Transverse colon (tissue), 4 donors: ENCODE measurements around the gene GNRHR.

Source experiments
- CTCF ChIP-seq, 5 experiments: fragments of 200-600 bp in 3 of 5; fragments of 450-650 bp in 2 of 5; sonication (generic) in 3 of 5; IDR thresholded peaks; 1 replicate in 2 of 5; 2 replicates in 3 of 5; pipeline ENCODE4 v1.5.1; 2016 to 2017; ENCODE audit warnings: antibody characterized with exemption in 5 of 5, inconsistent platforms in 3 of 5, mild to moderate bottlenecking in 2 of 5, moderate library complexity in 1 of 5
- EP300 ChIP-seq: sonication (generic); formaldehyde crosslinking; IDR thresholded peaks from one replicate; pipeline ENCODE4 v1.6.1; 2017; ENCODE audit warnings: antibody characterized with exemption, low read depth
- POLR2A ChIP-seq: fragments of 450-650 bp; IDR thresholded peaks from one replicate; pipeline ENCODE4 v1.6.1; 2016; ENCODE audit warnings: antibody characterized with exemption, mild to moderate bottlenecking, moderate library complexity
- POLR2AphosphoS5 ChIP-seq, 3 donors: sonication (generic); formaldehyde crosslinking; IDR thresholded peaks; one replicate each; pipeline ENCODE4 v1.6.1; 2016; ENCODE audit warnings: antibody characterized with exemption in 3 of 3

GRCh38 chr4:67696061-67696460 is 58.1 kb downstream of the GNRHR start:
- TF ChIP-seq CTCF (IDR thresholded peaks at IDR 0.05) (no peak), POLR2AphosphoS5 (IDR thresholded peaks at IDR 0.05) (no peak), POLR2A (no peak), EP300 (no peak)
